Fibroblast of lung (primary cell): Measurements from ENCODE around the gene C12orf42.

Experiments
- EZH2 ChIP-seq: IDR thresholded peaks from 2 replicates; pipeline ENCODE4 v1.5.1; 2012; ENCODE audit warnings: low read length, control low read depth, mild to moderate bottlenecking; ENCODE audit errors: missing control alignments
- TF ChIP-seq, protein P1 (sequence below), 2 donors: IDR thresholded peaks in 1 of 2; conservative IDR thresholded peaks in 1 of 2; 1 replicate in 1 of 2; 2 replicates in 1 of 2; pipeline ENCODE4 v1.5.1; 2011 to 2012; ENCODE audit warnings: low read length in 2 of 2, control low read depth in 1 of 2, inconsistent platforms in 1 of 2, low read depth in 1 of 2, mild to moderate bottlenecking in 1 of 2

GRCh38 chr12:103318566-103318965 lies 177.2 kb downstream of the C12orf42 start:
- TF ChIP-seq, protein P1, sequence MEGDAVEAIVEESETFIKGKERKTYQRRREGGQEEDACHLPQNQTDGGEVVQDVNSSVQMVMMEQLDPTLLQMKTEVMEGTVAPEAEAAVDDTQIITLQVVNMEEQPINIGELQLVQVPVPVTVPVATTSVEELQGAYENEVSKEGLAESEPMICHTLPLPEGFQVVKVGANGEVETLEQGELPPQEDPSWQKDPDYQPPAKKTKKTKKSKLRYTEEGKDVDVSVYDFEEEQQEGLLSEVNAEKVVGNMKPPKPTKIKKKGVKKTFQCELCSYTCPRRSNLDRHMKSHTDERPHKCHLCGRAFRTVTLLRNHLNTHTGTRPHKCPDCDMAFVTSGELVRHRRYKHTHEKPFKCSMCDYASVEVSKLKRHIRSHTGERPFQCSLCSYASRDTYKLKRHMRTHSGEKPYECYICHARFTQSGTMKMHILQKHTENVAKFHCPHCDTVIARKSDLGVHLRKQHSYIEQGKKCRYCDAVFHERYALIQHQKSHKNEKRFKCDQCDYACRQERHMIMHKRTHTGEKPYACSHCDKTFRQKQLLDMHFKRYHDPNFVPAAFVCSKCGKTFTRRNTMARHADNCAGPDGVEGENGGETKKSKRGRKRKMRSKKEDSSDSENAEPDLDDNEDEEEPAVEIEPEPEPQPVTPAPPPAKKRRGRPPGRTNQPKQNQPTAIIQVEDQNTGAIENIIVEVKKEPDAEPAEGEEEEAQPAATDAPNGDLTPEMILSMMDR (conservative IDR thresholded peaks at IDR 0.05 in 1 of 2, IDR thresholded peaks at IDR 0.05 in 1 of 2; ENCODE audit: low read depth in 1 of 2, low read length in 2 of 2): no peak
- TF ChIP-seq EZH2: no peak
